GM23338 (cell line): Measurements from ENCODE around the gene GNAT2. TPM values are rescaled to one million over a fixed set of nuclear protein-coding genes. Genes with fewer than 3 reads are reported as not detected.

Experiments
- ATAC-seq: fragments of 200-7000 bp; cut with Tn5 transposase; 3 replicates; pipeline ENCODE4 v1.9.1; 2020
- DNase-seq: peaks from one replicate; pipeline ENCODE4 v3.0.0-alpha.2; 2015; ENCODE audit warnings: low spot score
- H2AFZ ChIP-seq: fragments of 200-600 bp; sonication (generic); 2 replicates; pipeline ENCODE4 v1.8.0; 2016; ENCODE audit warnings: antibody characterized with exemption, mild to moderate bottlenecking, moderate library complexity
- H3F3A ChIP-seq: fragments of 200-600 bp; sonication (generic); replicated peaks from 2 replicates; pipeline ENCODE4 v1.8.0; 2017; ENCODE audit warnings: antibody characterized with exemption, mixed run types, low read depth
- H3K27ac ChIP-seq: fragments of 200-600 bp; sonication (generic); 2 replicates; pipeline ENCODE4 v1.6.1; 2016; ENCODE audit warnings: low read depth
- H3K27me3 ChIP-seq: fragments of 200-600 bp; sonication (generic); 2 replicates; pipeline ENCODE4 v1.8.0; 2016; ENCODE audit warnings: mild to moderate bottlenecking, mixed run types, moderate library complexity; ENCODE audit not compliant: insufficient read depth
- H3K36me3 ChIP-seq: fragments of 200-600 bp; sonication (generic); 2 replicates; pipeline ENCODE4 v1.8.0; 2016; ENCODE audit warnings: mild to moderate bottlenecking; ENCODE audit not compliant: insufficient read depth
- H3K4me1 ChIP-seq: fragments of 200-600 bp; sonication (generic); 2 replicates; pipeline ENCODE4 v1.8.0; 2016; ENCODE audit warnings: mild to moderate bottlenecking, moderate library complexity; ENCODE audit not compliant: insufficient read depth
- H3K4me2 ChIP-seq: fragments of 200-600 bp; sonication (generic); 2 replicates; pipeline ENCODE4 v1.7.1; 2017; ENCODE audit warnings: mixed run types
- H3K4me3 ChIP-seq: fragments of 200-600 bp; sonication (generic); 2 replicates; pipeline ENCODE4 v1.6.1; 2016; ENCODE audit warnings: mixed run types
- H3K79me2 ChIP-seq: fragments of 200-600 bp; sonication (generic); replicated peaks from 2 replicates; pipeline ENCODE4 v1.8.0; 2017; ENCODE audit warnings: mild to moderate bottlenecking; ENCODE audit not compliant: insufficient read depth
- H3K9me2 ChIP-seq: fragments of 200-600 bp; sonication (generic); 2 replicates; pipeline ENCODE4 v1.8.0; 2017; ENCODE audit not compliant: insufficient read depth
- H4K20me1 ChIP-seq: fragments of 200-600 bp; sonication (generic); replicated peaks from 2 replicates; pipeline ENCODE4 v1.8.0; 2017; ENCODE audit warnings: mild to moderate bottlenecking; ENCODE audit not compliant: insufficient read depth
- H3K27ac Mint-ChIP-seq: 2 replicates; pipeline ENCODE4 v1.8.0; 2020; ENCODE audit warnings: inconsistent platforms, mild to moderate bottlenecking, moderate library complexity, mixed read lengths
- H3K27me3 Mint-ChIP-seq: 3 replicates; pipeline ENCODE4 v1.8.0; 2022; ENCODE audit warnings: low read depth, mild to moderate bottlenecking, moderate library complexity, mixed read lengths, inconsistent platforms; ENCODE audit not compliant: insufficient read depth, poor library complexity
- H3K36me3 Mint-ChIP-seq: 3 replicates; pipeline ENCODE4 v1.8.0; 2021; ENCODE audit warnings: low read depth, mild to moderate bottlenecking, inconsistent platforms, moderate library complexity, mixed read lengths
- H3K4me1 Mint-ChIP-seq: 3 replicates; pipeline ENCODE4 v1.8.0; 2020; ENCODE audit warnings: mild to moderate bottlenecking, inconsistent platforms, mixed read lengths
- H3K4me3 Mint-ChIP-seq: 3 replicates; pipeline ENCODE4 v1.8.0; 2021; ENCODE audit warnings: moderate library complexity, mild to moderate bottlenecking, inconsistent platforms, mixed read lengths
- H3K9me3 Mint-ChIP-seq: 3 replicates; pipeline ENCODE4 v1.8.0; 2020; ENCODE audit warnings: moderate library complexity, mild to moderate bottlenecking, inconsistent platforms, mixed read lengths
- CREB1 ChIP-seq: fragments of 250-450 bp; sonication (Bioruptor Pico); IDR thresholded peaks from 2 replicates; pipeline ENCODE4 v1.5.0; 2020; ENCODE audit warnings: low read depth, mild to moderate bottlenecking, moderate library complexity
- CTCF ChIP-seq, 2 experiments: fragments of 200-600 bp in 1 of 2; sonication (generic) in 1 of 2; conservative IDR thresholded peaks; 2 replicates each; pipeline versions ENCODE4 v1.5.1 to v1.6.1; 2016 to 2017; ENCODE audit warnings: antibody characterized with exemption in 2 of 2, low read depth in 2 of 2, mild to moderate bottlenecking in 2 of 2, moderate library complexity in 1 of 2
- ETS1 ChIP-seq: IDR thresholded peaks from 2 replicates; pipeline ENCODE4 v1.6.1; 2016; ENCODE audit warnings: antibody characterized with exemption
- EZH2 ChIP-seq: fragments of 200-600 bp; sonication (generic); IDR thresholded peaks from one replicate; pipeline ENCODE4 v1.8.0; 2017; ENCODE audit warnings: antibody characterized with exemption, mild to moderate bottlenecking, low read depth; ENCODE audit not compliant: unreplicated experiment
- EZH2phosphoT487 ChIP-seq: fragments of 200-600 bp; sonication (generic); IDR thresholded peaks from one replicate; pipeline ENCODE4 v1.8.1; 2018; ENCODE audit warnings: antibody characterized with exemption; ENCODE audit not compliant: unreplicated experiment
- JUNB ChIP-seq: IDR thresholded peaks from one replicate; pipeline ENCODE4 v1.6.1; 2016; ENCODE audit warnings: antibody characterized with exemption; ENCODE audit not compliant: unreplicated experiment
- NANOG ChIP-seq: IDR thresholded peaks from 2 replicates; pipeline ENCODE4 v1.6.1; 2016; ENCODE audit warnings: antibody characterized with exemption, borderline replicate concordance
- POLR2AphosphoS5 ChIP-seq: IDR thresholded peaks from 2 replicates; pipeline ENCODE4 v1.6.1; 2016; ENCODE audit warnings: antibody characterized with exemption, low read depth
- REST ChIP-seq: IDR thresholded peaks from one replicate; pipeline ENCODE4 v1.6.1; 2018; ENCODE audit warnings: antibody characterized with exemption; ENCODE audit not compliant: unreplicated experiment
- STAT1 ChIP-seq: IDR thresholded peaks from one replicate; pipeline ENCODE4 v1.6.1; 2016; ENCODE audit warnings: antibody characterized with exemption; ENCODE audit not compliant: unreplicated experiment
- ZNF114 ChIP-seq: fragments of 250-450 bp; sonication (Bioruptor Pico); IDR thresholded peaks from 2 replicates; pipeline ENCODE4 v1.5.0; 2020; ENCODE audit warnings: mild to moderate bottlenecking, moderate library complexity
- ZNF331 ChIP-seq: fragments of 250-450 bp; sonication (Bioruptor Pico); IDR thresholded peaks from 2 replicates; pipeline ENCODE4 v1.5.0; 2020; ENCODE audit warnings: low read depth, mild to moderate bottlenecking, moderate library complexity
- ZNF462 ChIP-seq: fragments of 250-450 bp; sonication (Bioruptor Pico); IDR thresholded peaks from 2 replicates; pipeline ENCODE4 v1.5.0; 2020; ENCODE audit warnings: mild to moderate bottlenecking, moderate library complexity
- polyA plus RNA-seq: library from polyadenylated mRNA; unstranded; fragments of >200 nt; fragmentation: Nextera tagmentation; extraction: Ambion mirVana; gene quantifications from 2 replicates; pipeline ENCODE4 v1.2.1, GENCODE V29; 2016
- total RNA-seq: library from RNA; depleted of rRNA; stranded (reverse); fragments of >200 nt; shearing (Covaris generic); gene quantifications from 2 replicates; pipeline ENCODE4 v1.2.3, GENCODE V29; 2014

The GNAT2 gene
- total and polyA plus RNA-seq, 2 experiments from 2014 or later: 0.21 TPM; not detected in 1

- no peaks in the 10 kb centered on the region for H3K9me3 Mint-ChIP-seq
- peaks cover 11% of the 10 kb centered on the region for H3K4me1 Mint-ChIP-seq
- no peak for ATAC-seq
- TF ChIP-seq POLR2AphosphoS5: no peak
- TF ChIP-seq ZNF331 (CRISPR knock-in tag): no peak
- no peak for TF ChIP-seq JUNB
- TF ChIP-seq REST: no peak
- TF ChIP-seq NANOG: no peak
- no peak for TF ChIP-seq ZNF114 (CRISPR knock-in tag)
- TF ChIP-seq CTCF (conservative IDR thresholded peaks at IDR 0.05; ENCODE audit: low read depth in 2 of 2): no peak
- TF ChIP-seq ZNF462: no peak
- no peak for TF ChIP-seq CREB1
- no peak for TF ChIP-seq STAT1
- no peak for TF ChIP-seq EZH2phosphoT487
- no peak for TF ChIP-seq ETS1
- no peak for TF ChIP-seq EZH2
- no peaks in the 10 kb centered on the region for H3K36me3 Mint-ChIP-seq
- Histone ChIP-seq H3K9me2 (no peaks in the 10 kb centered on the region), H3K27me3 (peaks cover 18% of the 10 kb centered on the region), H3F3A (peaks cover 6% of the 10 kb centered on the region), H2AFZ (no peak overlapping the region), H3K36me3 (no peaks in the 10 kb centered on the region), H3K4me2 (no peak overlapping the region), H3K4me3 (no peak overlapping the region), H4K20me1 (no peaks in the 10 kb centered on the region; the same call in 1 of the 2 replicates), H3K4me1 (peaks cover 10% of the 10 kb centered on the region; the same call in 1 of the 2 replicates), H3K27ac (no peak overlapping the region), H3K79me2 (no peaks in the 10 kb centered on the region)
- no peak overlapping the region for H3K4me3 Mint-ChIP-seq
- no peak for DNase-seq
- H3K27me3 Mint-ChIP-seq: peaks cover 11% of the 10 kb centered on the region
- no peak overlapping the region for H3K27ac Mint-ChIP-seq
These were observed 38.0 kb upstream of the GNAT2 start for GRCh38 chr1:109657395-109657794.
